HepG2 (cell line): Measurements from ENCODE around the gene SIX5. TPM values are rescaled to one million over a fixed set of nuclear protein-coding genes. Genes with fewer than 3 reads are reported as not detected.

Source experiments
- DR1 ChIP-seq: sonication (generic); formaldehyde crosslinking; IDR thresholded peaks from 2 replicates; pipeline ENCODE4 v1.8.0; 2021; ENCODE audit warnings: mild to moderate bottlenecking, missing genetic modification reagents, inconsistent platforms
- EED ChIP-seq: sonication (generic); formaldehyde crosslinking; IDR thresholded peaks from 2 replicates; pipeline ENCODE4 v1.5.0; 2020; ENCODE audit warnings: mild to moderate bottlenecking, missing genetic modification reagents
- HIVEP1 ChIP-seq: sonication (generic); formaldehyde crosslinking; IDR thresholded peaks from 2 replicates; pipeline ENCODE4 v1.4.0; 2020; ENCODE audit warnings: mild to moderate bottlenecking, missing genetic modification reagents
- HNRNPLL ChIP-seq: fragments of 200-400 bp; formaldehyde crosslinking; IDR thresholded peaks from 2 replicates; pipeline ENCODE4 v1.6.1; 2017; ENCODE audit warnings: mild to moderate bottlenecking, low read depth, low read length; ENCODE audit not compliant: poor library complexity, severe bottlenecking
- KDM6A ChIP-seq: IDR thresholded peaks from 2 replicates; pipeline ENCODE4 v1.6.1; 2016; ENCODE audit warnings: low read depth
- MEIS1 ChIP-seq: sonication (generic); formaldehyde crosslinking; IDR thresholded peaks from 2 replicates; pipeline ENCODE4 v1.9.0; 2021; ENCODE audit warnings: mild to moderate bottlenecking, missing genetic modification reagents, moderate library complexity, borderline replicate concordance
- MEIS2 ChIP-seq: sonication (generic); formaldehyde crosslinking; IDR thresholded peaks from 2 replicates; pipeline ENCODE4 v1.9.0; 2021; ENCODE audit warnings: mild to moderate bottlenecking, missing genetic modification reagents
- NFKB2 ChIP-seq: sonication (generic); formaldehyde crosslinking; IDR thresholded peaks from 2 replicates; pipeline ENCODE4 v1.4.0; 2020; ENCODE audit warnings: missing genetic modification reagents, borderline replicate concordance
- PRMT3 ChIP-seq: sonication (generic); formaldehyde crosslinking; IDR thresholded peaks from 2 replicates; pipeline ENCODE4 v1.8.1; 2022; ENCODE audit warnings: low read depth, mild to moderate bottlenecking, moderate library complexity, missing genetic modification reagents, borderline replicate concordance
- TEAD3 ChIP-seq: optimal IDR thresholded peaks from 2 replicates; pipeline ENCODE3; 2016; ENCODE audit warnings: borderline replicate concordance
- ZKSCAN1 ChIP-seq: fragments of 150-350 bp; IDR thresholded peaks from 2 replicates; pipeline ENCODE4 v1.6.1; 2014; ENCODE audit warnings: low read length
- ZMYM4 ChIP-seq: sonication (generic); formaldehyde crosslinking; IDR thresholded peaks from 2 replicates; pipeline ENCODE4 v1.8.1; 2023; ENCODE audit warnings: mild to moderate bottlenecking, missing genetic modification reagents
- polyA plus RNA-seq, 8 experiments: library from polyadenylated mRNA; depleted of rRNA in 3 of 8; stranded (reverse) in 7 of 8; unstranded in 1 of 8; fragments of >200 nt; fragmentation: Illumina TruSeq in 4 of 8; extraction: Trizol in 4 of 8; gene quantifications; 2 replicates each; pipeline versions ENCODE4 v1.2.1 to v1.2.3, GENCODE V29; 2011 to 2016; ENCODE audit warnings: low read depth in 4 of 8, missing spikeins in 1 of 8, mixed read lengths in 1 of 8; ENCODE audit not compliant: insufficient read depth in 1 of 8
- total RNA-seq, 5 experiments: library from RNA; depleted of rRNA; stranded (reverse); fragments of >200 nt; fragmentation: Illumina TruSeq; extraction: Trizol; gene quantifications; 2 replicates each; pipeline ENCODE4 v1.2.3, GENCODE V29; 2016; ENCODE audit warnings: low read depth in 1 of 5
- TF ChIP-seq, protein P1 (sequence below): sonication (generic); formaldehyde crosslinking; IDR thresholded peaks from 2 replicates; pipeline ENCODE4 v1.4.0; 2020; ENCODE audit warnings: missing genetic modification reagents, borderline replicate concordance
- TF ChIP-seq, protein P2 (sequence below): sonication (generic); formaldehyde crosslinking; IDR thresholded peaks from 2 replicates; pipeline ENCODE4 v1.5.1; 2020; ENCODE audit warnings: missing genetic modification reagents, mild to moderate bottlenecking, borderline replicate concordance
- TF ChIP-seq, protein P3 (sequence below): sonication (generic); formaldehyde crosslinking; IDR thresholded peaks from 2 replicates; pipeline ENCODE4 v1.4.0; 2020; ENCODE audit warnings: missing genetic modification reagents
- TF ChIP-seq, protein P4 (sequence below): sonication (generic); formaldehyde crosslinking; IDR thresholded peaks from 2 replicates; pipeline ENCODE4 v1.8.0; 2022; ENCODE audit warnings: missing genetic modification reagents, mild to moderate bottlenecking, inconsistent platforms, borderline replicate concordance

Gene SIX5
- total and polyA plus RNA-seq, 2 of the 13 experiments (the other 11 are each of a cell fraction or from before 2014, with no cell fraction given), result 7.7 to 10.5 TPM

DNA sequence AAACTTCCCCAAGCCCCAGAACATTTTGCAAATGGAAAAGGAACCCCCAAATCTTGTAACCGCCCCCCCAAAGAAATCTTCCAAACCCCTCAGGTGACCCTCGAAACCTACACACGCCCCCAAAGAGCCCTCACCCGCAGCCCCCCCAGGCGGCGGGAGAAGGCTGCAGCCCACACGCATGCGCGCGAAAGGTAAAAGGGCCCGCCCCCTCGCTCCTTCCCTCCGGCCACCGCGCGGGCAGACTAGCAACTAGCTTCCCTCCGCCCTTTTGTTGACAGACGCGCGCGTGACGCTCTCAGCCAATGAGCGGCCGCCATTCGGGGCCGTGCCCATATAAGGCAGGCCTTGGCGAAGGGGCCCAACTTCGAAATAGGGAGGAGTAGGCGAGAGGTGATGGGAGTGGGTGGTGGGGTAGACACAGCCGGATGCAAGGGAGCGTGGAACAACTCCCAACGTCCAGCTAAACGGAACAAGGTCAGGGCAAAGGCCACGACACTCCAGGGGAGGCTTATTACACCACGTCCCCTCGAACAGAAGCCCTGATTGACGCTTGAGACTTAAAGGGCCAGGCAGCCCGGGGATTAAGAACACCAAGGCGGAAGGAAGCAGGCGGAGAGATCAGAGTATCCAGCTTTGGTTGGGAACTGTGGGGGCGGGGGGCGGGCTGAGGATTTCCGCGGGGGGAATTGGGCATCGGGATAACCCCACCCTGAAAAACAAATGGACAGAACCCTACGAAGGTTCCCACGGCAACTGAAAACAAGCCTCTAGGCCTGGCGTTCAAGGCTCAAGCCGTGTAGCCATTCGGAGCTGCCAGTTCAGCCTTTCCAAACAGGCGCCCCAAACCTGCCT lies 51.7 kb downstream of the SIX5 start (continued):
- TF ChIP-seq, protein P1, sequence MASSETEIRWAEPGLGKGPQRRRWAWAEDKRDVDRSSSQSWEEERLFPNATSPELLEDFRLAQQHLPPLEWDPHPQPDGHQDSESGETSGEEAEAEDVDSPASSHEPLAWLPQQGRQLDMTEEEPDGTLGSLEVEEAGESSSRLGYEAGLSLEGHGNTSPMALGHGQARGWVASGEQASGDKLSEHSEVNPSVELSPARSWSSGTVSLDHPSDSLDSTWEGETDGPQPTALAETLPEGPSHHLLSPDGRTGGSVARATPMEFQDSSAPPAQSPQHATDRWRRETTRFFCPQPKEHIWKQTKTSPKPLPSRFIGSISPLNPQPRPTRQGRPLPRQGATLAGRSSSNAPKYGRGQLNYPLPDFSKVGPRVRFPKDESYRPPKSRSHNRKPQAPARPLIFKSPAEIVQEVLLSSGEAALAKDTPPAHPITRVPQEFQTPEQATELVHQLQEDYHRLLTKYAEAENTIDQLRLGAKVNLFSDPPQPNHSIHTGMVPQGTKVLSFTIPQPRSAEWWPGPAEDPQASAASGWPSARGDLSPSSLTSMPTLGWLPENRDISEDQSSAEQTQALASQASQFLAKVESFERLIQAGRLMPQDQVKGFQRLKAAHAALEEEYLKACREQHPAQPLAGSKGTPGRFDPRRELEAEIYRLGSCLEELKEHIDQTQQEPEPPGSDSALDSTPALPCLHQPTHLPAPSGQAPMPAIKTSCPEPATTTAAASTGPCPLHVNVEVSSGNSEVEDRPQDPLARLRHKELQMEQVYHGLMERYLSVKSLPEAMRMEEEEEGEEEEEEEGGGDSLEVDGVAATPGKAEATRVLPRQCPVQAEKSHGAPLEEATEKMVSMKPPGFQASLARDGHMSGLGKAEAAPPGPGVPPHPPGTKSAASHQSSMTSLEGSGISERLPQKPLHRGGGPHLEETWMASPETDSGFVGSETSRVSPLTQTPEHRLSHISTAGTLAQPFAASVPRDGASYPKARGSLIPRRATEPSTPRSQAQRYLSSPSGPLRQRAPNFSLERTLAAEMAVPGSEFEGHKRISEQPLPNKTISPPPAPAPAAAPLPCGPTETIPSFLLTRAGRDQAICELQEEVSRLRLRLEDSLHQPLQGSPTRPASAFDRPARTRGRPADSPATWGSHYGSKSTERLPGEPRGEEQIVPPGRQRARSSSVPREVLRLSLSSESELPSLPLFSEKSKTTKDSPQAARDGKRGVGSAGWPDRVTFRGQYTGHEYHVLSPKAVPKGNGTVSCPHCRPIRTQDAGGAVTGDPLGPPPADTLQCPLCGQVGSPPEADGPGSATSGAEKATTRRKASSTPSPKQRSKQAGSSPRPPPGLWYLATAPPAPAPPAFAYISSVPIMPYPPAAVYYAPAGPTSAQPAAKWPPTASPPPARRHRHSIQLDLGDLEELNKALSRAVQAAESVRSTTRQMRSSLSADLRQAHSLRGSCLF, result no peak
- TF ChIP-seq NFKB2, result peak; percentile 53; the same call in 1 of the 2 replicates
- TF ChIP-seq, protein P2, sequence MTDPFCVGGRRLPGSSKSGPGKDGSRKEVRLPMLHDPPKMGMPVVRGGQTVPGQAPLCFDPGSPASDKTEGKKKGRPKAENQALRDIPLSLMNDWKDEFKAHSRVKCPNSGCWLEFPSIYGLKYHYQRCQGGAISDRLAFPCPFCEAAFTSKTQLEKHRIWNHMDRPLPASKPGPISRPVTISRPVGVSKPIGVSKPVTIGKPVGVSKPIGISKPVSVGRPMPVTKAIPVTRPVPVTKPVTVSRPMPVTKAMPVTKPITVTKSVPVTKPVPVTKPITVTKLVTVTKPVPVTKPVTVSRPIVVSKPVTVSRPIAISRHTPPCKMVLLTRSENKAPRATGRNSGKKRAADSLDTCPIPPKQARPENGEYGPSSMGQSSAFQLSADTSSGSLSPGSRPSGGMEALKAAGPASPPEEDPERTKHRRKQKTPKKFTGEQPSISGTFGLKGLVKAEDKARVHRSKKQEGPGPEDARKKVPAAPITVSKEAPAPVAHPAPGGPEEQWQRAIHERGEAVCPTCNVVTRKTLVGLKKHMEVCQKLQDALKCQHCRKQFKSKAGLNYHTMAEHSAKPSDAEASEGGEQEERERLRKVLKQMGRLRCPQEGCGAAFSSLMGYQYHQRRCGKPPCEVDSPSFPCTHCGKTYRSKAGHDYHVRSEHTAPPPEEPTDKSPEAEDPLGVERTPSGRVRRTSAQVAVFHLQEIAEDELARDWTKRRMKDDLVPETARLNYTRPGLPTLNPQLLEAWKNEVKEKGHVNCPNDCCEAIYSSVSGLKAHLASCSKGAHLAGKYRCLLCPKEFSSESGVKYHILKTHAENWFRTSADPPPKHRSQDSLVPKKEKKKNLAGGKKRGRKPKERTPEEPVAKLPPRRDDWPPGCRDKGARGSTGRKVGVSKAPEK (CRISPR knock-in tag), result no peak
- TF ChIP-seq TEAD3 (CRISPR knock-in tag), result peak; percentile 87
- peak; percentile 76 for TF ChIP-seq KDM6A (CRISPR knock-in tag)
- TF ChIP-seq ZMYM4 (CRISPR knock-in tag), result peak; percentile 95
- no peak for TF ChIP-seq PRMT3 (CRISPR knock-in tag)
- TF ChIP-seq HNRNPLL, result peak; percentile 68
- TF ChIP-seq EED (CRISPR knock-in tag), result no peak
- no peak; the same call in 1 of the 2 replicates for TF ChIP-seq HIVEP1 (CRISPR knock-in tag)
- TF ChIP-seq MEIS2 (CRISPR knock-in tag), result peak; percentile 43; the same call in 1 of the 2 replicates
- TF ChIP-seq, protein P3, sequence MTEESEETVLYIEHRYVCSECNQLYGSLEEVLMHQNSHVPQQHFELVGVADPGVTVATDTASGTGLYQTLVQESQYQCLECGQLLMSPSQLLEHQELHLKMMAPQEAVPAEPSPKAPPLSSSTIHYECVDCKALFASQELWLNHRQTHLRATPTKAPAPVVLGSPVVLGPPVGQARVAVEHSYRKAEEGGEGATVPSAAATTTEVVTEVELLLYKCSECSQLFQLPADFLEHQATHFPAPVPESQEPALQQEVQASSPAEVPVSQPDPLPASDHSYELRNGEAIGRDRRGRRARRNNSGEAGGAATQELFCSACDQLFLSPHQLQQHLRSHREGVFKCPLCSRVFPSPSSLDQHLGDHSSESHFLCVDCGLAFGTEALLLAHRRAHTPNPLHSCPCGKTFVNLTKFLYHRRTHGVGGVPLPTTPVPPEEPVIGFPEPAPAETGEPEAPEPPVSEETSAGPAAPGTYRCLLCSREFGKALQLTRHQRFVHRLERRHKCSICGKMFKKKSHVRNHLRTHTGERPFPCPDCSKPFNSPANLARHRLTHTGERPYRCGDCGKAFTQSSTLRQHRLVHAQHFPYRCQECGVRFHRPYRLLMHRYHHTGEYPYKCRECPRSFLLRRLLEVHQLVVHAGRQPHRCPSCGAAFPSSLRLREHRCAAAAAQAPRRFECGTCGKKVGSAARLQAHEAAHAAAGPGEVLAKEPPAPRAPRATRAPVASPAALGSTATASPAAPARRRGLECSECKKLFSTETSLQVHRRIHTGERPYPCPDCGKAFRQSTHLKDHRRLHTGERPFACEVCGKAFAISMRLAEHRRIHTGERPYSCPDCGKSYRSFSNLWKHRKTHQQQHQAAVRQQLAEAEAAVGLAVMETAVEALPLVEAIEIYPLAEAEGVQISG (CRISPR knock-in tag), result peak; percentile 89
- TF ChIP-seq DR1, result no peak
- 0 out of 2 replicates have a peak, but pooled peaks have one; percentile 6 for TF ChIP-seq ZKSCAN1
- peak; percentile 94 for TF ChIP-seq MEIS1 (CRISPR knock-in tag)
- TF ChIP-seq, protein P4, sequence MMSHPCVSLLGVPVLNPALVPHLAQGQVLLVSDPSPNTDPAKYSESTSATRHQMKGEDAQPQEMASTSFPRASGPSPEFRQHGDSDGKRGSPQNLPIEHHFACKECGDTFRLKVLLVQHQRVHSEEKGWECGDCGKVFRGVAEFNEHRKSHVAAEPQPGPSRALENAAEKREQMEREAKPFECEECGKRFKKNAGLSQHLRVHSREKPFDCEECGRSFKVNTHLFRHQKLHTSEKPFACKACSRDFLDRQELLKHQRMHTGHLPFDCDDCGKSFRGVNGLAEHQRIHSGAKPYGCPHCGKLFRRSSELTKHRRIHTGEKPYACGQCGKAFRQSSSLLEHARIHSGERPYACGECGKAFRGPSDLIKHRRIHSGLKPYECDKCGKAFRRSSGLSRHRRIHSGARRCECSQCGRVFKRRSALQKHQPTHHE (CRISPR knock-in tag), result no peak; the same call in 1 of the 2 replicates
